Heart right ventricle (tissue), 16 donors: Measurements from ENCODE around the gene ALOX5. TPM values are rescaled to one million over a fixed set of nuclear protein-coding genes. Genes with fewer than 3 reads are reported as not detected.

ENCODE experiments used
- ATAC-seq, 8 donors: fragments of 200-7000 bp; cut with Tn5 transposase; one replicate each; pipeline ENCODE4 v1.9.1; 2020; ENCODE audit warnings: mild to moderate bottlenecking in 8 of 8, moderate library complexity in 8 of 8, moderate number of reproducible peaks in 1 of 8
- DNase-seq, 2 donors: peaks; one replicate each; pipeline ENCODE4 v3.0.0-alpha.2; 2020
- H3K27ac ChIP-seq, 10 donors: fragments of 200-600 bp; sonication (generic) in 2 of 10; one replicate each; pipeline versions ENCODE4 v1.5.0 to v1.8.0; 2020 to 2022; ENCODE audit warnings: mild to moderate bottlenecking in 3 of 10
- H3K27me3 ChIP-seq, 7 donors: fragments of 200-600 bp; one replicate each; pipeline ENCODE4 v1.8.0; 2021 to 2022; ENCODE audit warnings: mild to moderate bottlenecking in 2 of 7
- H3K36me3 ChIP-seq, 9 donors: fragments of 200-600 bp; sonication (generic) in 1 of 9; one replicate each; pipeline versions ENCODE4 v1.5.0 to v1.8.0; 2020 to 2022; ENCODE audit warnings: mild to moderate bottlenecking in 2 of 9
- H3K4me1 ChIP-seq, 9 donors: fragments of 200-600 bp; sonication (generic) in 1 of 9; one replicate each; pipeline versions ENCODE4 v1.5.0 to v1.8.0; 2020 to 2022; ENCODE audit warnings: mild to moderate bottlenecking in 4 of 9
- H3K4me3 ChIP-seq, 10 donors: fragments of 200-600 bp; sonication (generic) in 2 of 10; one replicate each; pipeline versions ENCODE4 v1.5.0 to v1.8.0; 2020 to 2022; ENCODE audit warnings: mild to moderate bottlenecking in 7 of 10, moderate library complexity in 2 of 10
- H3K9me3 ChIP-seq, 11 donors: fragments of 200-600 bp in 10 of 11; sonication (generic) in 2 of 11; one replicate each; pipeline versions ENCODE4 v1.5.0 to v1.8.0; 2013 to 2022; ENCODE audit warnings: mild to moderate bottlenecking in 2 of 11, control low read depth in 1 of 11, moderate library complexity in 1 of 11
- WGBS, 2 donors: extraction: QIAGEN DNeasy Blood & Tissue Kit; methylation state at CpG; one replicate each; pipeline ENCODE4 v1.1.7; 2013; ENCODE audit warnings: inconsistent platforms in 1 of 2; 5-methylcytosine and 5-hydroxymethylcytosine counted together
- intact Hi-C, 10 donors: fragments of 100-400 bp; cut with DNase I; formaldehyde crosslinking; loops; one replicate each; pipeline versions ENCODE4 v1.11.1 to v1.14.2; 2022
- polyA plus RNA-seq, 2 donors: library from polyadenylated mRNA; stranded (reverse); fragments of 200-250 nt; gene quantifications; one replicate each; pipeline ENCODE4 v1.2.3, GENCODE V29; 2013
- total RNA-seq, 10 donors: library from RNA; stranded (reverse); fragmentation: NEBNext Ultra II Directional in 3 of 10; extraction: Animal tissue kit (Norgen Biotek cat#: 25700) in 3 of 10; gene quantifications; one replicate each; pipeline versions ENCODE4 v1.2.1 to v1.2.4, GENCODE V29; 2021 to 2023
- TF ChIP-seq, protein P1 (sequence below), 9 donors: fragments of 200-600 bp; sonication (generic) in 2 of 9; IDR thresholded peaks; one replicate each; pipeline versions ENCODE4 v1.5.0 to v1.8.0; 2021 to 2022; ENCODE audit warnings: antibody characterized with exemption in 9 of 9, mild to moderate bottlenecking in 5 of 9, moderate library complexity in 1 of 9
- donor health status: Arrhythmogenic right ventricular cardiomyopathy.
- donor health status: ischemic (EF 13 %, LVEDD 7.1; RV severe dilation, severe dysfunction).
- donor health status: healthy with polysubstance abuse.
- donor health status: DM: no; HTN: yes; CAD: no.
- donor health status: DM: no; HTN: no; CAD: no.
- donor health status: ischemic (EF 25% LVEDD 6.9; RV normal size, moderate dysfunction).
- donor health status: ischemic (EF 25% LVEDD 5.7; RV mildly dilated, moderate dysfunction).
- donor health status: healthy.
- donor health status: DM: yes; HTN: yes; CAD: no.
- donor health status: Ischemic cardiomyopathy.
- donor health status: ischemic (EF 35%, LVEDD 5.7; RV mildly dilated, moderate dysfunction).
- donor health status: nonischemic (EF 11% LVEDD 7.7; RV severe dilation, severe dysfunction).
- donor health status: DM: yes; HTN: yes; CAD: no.
- donor health status: PGD.
- donor health status: ischemic (EF 29% LVEDD 5.4; RV normal size, mild dysfunction).
- donor health status: nonischemic (EF 23%, LVEDD 6.1; RV moderate dilation, normal function).

ALOX5 gene
- total and polyA plus RNA-seq, 12 donors = 1.8 to 21.8 (median 4.4) TPM

DNA sequence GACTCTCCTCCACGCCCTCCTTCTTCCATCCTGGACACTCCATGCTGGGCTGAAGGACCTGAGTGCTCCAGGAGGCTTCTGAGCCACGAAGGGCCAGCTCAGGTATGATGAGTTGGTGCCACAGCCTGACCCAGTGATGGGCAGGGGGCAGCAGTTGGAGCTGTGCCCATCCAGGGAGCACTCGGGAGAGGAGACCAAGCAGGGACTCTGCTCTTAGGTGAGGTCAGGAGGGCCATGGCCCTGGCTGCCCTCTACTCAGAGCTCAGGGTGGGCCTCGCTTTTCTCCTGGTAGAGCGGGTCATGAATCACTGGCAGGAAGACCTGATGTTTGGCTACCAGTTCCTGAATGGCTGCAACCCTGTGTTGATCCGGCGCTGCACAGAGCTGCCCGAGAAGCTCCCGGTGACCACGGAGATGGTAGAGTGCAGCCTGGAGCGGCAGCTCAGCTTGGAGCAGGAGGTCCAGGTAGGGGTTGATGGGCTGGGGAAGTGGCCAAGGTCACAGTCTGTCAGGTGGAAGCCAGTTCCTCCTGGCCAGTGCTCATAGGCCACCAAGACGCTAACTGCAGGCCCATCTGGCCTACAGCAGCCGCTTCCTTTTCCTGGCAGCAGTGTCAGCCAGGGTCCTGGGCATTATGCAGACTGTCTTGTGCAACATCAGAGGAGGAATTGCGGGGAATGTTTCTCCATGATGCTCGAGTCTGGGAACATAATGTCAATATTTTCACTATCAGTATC is 50.8 kb downstream of the ALOX5 start:
- peaks cover 0 to 31% (median 11%) of the 10 kb centered on the region in 7 donors for H3K27me3 ChIP-seq
- TF ChIP-seq, protein P1, sequence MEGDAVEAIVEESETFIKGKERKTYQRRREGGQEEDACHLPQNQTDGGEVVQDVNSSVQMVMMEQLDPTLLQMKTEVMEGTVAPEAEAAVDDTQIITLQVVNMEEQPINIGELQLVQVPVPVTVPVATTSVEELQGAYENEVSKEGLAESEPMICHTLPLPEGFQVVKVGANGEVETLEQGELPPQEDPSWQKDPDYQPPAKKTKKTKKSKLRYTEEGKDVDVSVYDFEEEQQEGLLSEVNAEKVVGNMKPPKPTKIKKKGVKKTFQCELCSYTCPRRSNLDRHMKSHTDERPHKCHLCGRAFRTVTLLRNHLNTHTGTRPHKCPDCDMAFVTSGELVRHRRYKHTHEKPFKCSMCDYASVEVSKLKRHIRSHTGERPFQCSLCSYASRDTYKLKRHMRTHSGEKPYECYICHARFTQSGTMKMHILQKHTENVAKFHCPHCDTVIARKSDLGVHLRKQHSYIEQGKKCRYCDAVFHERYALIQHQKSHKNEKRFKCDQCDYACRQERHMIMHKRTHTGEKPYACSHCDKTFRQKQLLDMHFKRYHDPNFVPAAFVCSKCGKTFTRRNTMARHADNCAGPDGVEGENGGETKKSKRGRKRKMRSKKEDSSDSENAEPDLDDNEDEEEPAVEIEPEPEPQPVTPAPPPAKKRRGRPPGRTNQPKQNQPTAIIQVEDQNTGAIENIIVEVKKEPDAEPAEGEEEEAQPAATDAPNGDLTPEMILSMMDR (IDR thresholded peaks at IDR 0.05) = no peak
- intact Hi-C loops = loop anchor here in 1 of 10 donors (10.0 kb wide), 1 partner anchor 430 kb away; no protein-coding TSS in a partner anchor
- peaks cover 3 to 48% (median 22%) of the 10 kb centered on the region in 9 donors for H3K4me1 ChIP-seq
- no peaks in the 10 kb centered on the region for H3K9me3 ChIP-seq
- peak overlapping the region in 2 of 10 donors; percentile 28 to 55 for H3K27ac ChIP-seq
- 67% methylated on average over 15 of the region's 15 CpGs for WGBS, 2 donors
- H3K36me3 ChIP-seq = peaks cover 0 to 44% (median 0%) of the 10 kb centered on the region in 9 donors
- DNase-seq (no peak), ATAC-seq (peak in 4 of 8 donors; percentile 17 to 49 (median 40))
- no peak overlapping the region for H3K4me3 ChIP-seq

DNA sequence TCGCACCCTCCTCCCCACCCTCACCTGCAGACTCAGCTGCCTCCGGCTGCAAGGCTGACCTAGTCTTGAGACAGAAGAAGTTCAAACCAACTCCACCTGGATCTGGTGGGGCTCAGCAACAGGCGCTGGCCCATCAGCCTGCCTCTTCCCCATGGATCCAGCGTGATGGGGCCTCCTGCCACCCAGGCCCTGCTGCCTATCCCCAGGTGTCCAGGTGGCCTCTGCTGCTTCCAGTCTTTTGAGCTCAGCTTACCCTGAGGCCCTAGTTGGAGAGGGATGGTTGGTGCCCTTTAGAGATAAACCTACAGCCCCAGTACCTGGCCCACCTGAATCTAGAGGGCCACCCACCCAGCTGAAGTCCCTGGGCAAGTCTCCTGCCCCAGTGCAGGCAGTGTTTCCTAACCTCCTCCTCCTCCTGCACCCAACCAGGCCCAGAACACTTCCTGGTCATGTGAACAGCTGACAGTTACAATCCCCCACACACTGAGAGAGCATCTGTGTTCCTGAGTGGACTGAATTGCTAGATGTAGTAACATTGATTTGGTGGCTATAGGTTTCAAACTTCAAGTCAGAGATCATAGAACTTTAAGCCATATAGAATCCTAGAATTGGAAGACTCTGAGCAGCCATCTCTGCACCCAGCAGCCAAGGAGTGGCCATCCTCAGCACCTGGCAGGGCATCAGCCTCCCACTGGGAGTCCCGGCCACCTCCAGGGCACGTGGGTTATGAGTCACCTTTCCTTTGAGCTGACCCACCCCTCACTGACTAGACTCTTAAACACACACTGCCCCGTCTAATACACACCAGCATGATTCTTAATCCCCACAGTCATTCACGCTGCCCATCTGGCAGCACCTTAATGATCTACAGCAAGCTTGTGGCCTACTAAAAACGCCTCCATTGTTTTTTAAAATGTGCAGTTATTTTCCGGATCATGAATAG is 51.9 kb downstream of the ALOX5 start:
- ATAC-seq (no peak), DNase-seq (no peak)
- Histone ChIP-seq H3K27me3 (peaks cover 0 to 32% (median 11%) of the 10 kb centered on the region in 7 donors), H3K9me3 (no peaks in the 10 kb centered on the region), H3K4me3 (no peak overlapping the region), H3K4me1 (peaks cover 3 to 37% (median 12%) of the 10 kb centered on the region in 9 donors), H3K36me3 (peaks cover 0 to 49% (median 0%) of the 10 kb centered on the region in 9 donors), H3K27ac (peak overlapping the region in 1 of 10 donors; percentile 21)
- TF ChIP-seq, protein P1 (IDR thresholded peaks at IDR 0.05) = no peak
- WGBS, 2 donors = 84 to 89% methylated on average over 10 of the region's 10 CpGs
- intact Hi-C loops = loop anchor here in 1 of 10 donors (10.0 kb wide), 1 partner anchor 431 kb away; no protein-coding TSS in a partner anchor

DNA sequence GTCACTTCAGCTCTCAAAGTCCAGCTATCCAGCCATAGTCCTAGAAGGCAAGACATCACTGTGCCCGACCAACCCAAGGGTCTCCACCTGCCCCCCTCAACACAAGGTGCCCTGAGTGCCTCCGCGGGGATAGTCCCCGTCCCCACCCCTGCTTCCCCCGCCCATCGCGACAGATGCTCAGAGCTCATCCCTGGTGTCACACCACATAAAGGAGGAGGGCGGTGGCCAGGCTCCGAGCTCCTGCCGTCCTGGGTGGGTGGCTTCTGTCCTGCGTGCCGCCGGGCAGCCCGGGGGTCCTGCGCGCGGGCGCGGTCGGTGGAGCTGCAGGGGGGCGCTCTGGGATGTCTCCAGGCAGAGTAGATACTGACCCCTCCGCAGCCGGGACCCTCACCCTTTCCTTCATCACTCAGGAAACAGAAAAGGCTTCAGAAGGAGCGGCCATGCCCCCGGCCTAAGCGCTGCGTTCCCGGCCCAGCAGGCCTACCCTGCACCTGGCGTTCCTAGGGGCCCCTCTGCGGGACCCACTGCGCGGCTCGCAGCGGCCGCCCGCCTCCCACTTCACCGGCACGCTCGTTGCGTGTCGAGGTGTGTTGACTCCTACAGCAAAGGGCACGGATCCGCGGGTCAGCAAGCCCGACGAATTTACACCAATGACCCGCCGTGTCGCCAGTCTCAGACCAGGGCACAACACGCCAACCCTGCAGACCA is 53.4 kb downstream of the ALOX5 start:
- DNase-seq = no peak
- no peak for ATAC-seq
- WGBS, 2 donors = 27 to 35% methylated on average over 50 of the region's 50 CpGs
- intact Hi-C loops = loop anchor here in 1 of 10 donors (10.0 kb wide), 1 partner anchor 433 kb away; no protein-coding TSS in a partner anchor
- H3K27me3 ChIP-seq = peaks cover 0 to 32% (median 11%) of the 10 kb centered on the region in 7 donors
- H3K27ac ChIP-seq = no peak overlapping the region
- TF ChIP-seq, protein P1 (IDR thresholded peaks at IDR 0.05) = no peak
- H3K36me3 ChIP-seq = peaks cover 0 to 47% (median 0%) of the 10 kb centered on the region in 9 donors
- H3K4me3 ChIP-seq = peak overlapping the region in 9 of 10 donors; percentile 7 to 45 (median 27)
- no peaks in the 10 kb centered on the region for H3K9me3 ChIP-seq
- peaks cover 3 to 28% (median 8%) of the 10 kb centered on the region in 9 donors for H3K4me1 ChIP-seq
